Measurements from ENCODE around the gene GET3.
"Not testable (repeated sequence)": the region's sequence is repeated elsewhere in the genome, so short reads cannot be mapped to it uniquely, and the experiment has no call there.

GET3 gene

DNA sequence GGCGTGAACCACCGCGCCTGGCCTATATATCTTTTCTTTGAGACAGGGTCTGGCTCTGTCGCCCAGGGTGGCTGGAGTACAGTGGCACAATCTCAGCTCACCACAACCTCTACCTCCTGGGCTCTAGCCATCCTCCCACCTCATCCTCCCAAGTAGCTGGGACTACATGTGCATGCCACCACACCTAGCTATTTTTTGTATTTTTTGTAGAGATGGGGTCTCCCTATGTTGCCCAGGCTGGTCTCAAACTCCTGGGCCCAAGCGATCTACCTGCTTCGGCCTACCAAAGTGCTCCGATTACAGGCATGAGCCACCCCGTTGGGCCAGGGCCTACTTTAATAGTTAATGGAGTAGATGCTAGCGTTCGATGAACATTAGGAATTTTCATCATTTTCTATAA is 17.0 kb upstream of the GET3 start:
- FAIRE-seq, result no peak

DNA sequence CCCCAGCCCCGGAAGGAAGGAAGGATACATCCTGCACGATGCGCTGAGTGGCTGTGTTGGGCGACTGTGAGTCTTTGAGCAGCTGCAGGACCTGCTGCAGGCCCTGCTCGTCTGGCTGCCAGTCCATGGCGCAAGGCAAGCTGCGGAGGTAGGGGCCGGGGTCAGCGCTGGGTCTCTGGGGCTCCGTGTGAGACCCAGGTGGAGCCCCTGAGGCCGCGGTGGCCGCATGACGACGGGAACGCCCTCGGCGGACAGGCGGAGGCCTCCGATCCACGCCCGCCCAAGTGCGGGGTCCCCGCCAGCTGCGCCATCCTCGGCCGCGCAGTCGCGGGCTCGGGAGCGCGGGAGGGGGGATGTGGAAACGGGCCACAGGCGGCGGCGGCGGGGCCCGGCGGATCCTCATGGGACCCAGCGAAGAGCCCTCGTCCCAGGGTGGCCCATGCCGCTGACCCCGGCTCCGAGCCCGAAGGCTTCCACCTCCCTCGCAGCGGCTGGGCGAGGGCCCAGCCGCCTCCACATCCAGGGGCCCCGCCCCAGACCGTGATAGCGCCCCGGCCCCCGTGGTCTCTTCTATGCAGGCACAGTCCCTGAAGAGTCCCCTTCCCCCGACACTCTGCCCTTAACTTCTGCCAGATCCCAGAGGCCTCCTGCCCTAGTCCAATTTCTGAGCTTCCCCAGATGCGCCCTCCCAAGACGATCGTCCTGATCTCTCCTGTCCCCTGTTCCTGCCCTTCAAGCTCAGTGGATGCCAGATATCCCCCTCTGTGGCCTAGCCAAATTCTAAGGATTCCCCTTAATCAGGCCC is 16.2 kb upstream of the GET3 start:
- FAIRE-seq, result no peak

GRCh38 chr19:12721656-12722565 is 15.4 kb upstream of the GET3 start:
- no peak for FAIRE-seq

DNA sequence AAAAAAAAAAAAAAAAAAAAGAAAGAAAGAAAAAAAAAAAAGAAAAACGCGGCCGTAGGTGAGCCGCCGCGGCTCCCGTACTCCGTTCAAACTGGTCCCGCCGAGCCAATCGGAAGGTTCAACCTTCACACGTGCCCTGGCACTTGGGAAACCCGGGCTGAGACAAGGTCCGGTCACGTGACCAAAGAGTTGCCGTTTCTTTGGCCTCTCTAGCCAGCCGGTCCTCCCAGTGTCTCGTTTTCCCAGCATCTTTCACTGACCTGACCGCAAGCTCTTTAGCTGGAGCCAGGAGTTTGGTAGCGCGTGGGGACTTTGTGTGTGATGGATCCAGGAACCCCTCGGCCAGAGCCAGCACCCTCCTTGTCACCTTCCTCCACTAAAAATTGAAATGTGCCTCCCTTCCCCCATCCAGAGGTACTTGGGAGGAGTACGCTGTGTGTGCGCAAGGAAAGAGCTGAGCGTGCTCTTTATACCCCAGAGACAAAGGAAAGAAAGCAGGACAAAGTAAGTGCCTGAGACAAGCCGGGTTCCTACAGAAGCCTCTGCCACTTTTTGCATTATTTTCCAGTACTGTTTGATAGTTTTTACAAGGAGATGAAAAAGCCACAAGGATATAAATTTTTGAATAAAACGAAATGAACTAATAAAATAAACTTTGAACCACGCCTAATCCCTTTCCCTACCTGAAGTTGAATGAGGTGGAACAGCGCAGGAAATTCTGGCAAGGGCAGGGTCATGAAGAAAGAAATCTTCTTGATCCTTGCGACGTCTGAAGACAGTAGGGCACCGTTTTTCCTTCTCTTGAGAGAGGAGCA is 14.5 kb upstream of the GET3 start:
- peak; percentile 97 for FAIRE-seq

DNA sequence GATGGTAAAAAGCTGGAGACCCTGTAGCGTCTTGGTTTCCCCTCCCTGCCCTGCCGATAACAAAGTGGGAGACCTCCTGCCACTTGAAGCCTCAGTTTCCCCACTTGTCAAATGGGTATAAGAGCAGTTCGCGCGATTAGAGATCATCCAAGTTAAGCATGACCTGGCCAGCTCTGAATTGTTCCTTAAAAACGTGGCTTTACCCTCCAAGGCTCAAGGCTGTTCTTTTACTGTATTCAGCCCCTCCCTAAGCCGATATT is 14.0 kb upstream of the GET3 start:
- no peak for FAIRE-seq

GRCh38 chr19:12723641-12724426 is 13.5 kb upstream of the GET3 start, which contains the start of gene TNPO2:
Gene TNPO2, minus strand, starts transcription at chr19:12723932. Its CDS starts 2,955 bp downstream, at chr19:12720977.
- no peak for FAIRE-seq

- not testable (repeated sequence) for FAIRE-seq
These were observed 11.7 kb upstream of the GET3 start for GRCh38 chr19:12725612-12726011.

DNA sequence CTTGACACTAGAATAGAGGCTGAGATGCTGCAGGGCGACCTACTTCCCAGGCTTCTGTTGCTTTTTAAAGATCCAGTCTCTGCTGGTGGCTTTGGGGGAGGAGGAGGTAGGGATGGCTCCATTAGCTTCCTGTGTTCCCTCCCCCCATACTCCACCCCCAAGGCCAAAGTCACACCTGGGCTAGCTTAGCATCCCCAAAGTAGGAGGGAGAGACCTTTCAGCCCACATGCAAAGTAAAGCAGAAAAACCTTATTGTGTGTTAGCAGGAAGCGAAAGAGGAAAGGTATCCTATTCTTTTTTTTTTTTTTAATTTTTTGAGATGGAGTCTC is 10.3 kb upstream of the GET3 start:
- no peak for FAIRE-seq

- FAIRE-seq, result no peak
These were observed 9.4 kb upstream of the GET3 start for GRCh38 chr19:12727745-12728433.

DNA sequence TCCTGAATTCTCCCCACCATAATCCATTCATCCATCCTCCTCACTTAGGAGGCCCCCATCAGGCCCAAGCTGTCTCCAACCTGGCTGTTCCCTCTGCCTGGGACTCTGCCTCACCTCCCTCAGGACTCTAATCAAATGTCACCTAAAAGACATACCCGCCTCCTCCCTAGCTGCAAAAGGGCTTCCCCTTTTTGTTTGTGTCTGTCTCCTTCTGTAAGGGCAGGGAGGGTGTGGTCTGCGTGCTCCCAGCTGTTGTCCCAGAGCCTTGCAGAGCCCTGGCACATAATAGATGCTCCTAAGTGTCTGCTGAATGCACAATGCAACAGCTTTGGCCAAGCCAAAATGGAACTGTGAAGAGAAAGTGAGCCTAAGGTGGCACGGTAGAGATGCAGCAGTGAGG is 7.2 kb upstream of the GET3 start:
- no peak for FAIRE-seq

GRCh38 chr19:12731337-12731736 is 6.0 kb upstream of the GET3 start:
- FAIRE-seq, result no peak

DNA sequence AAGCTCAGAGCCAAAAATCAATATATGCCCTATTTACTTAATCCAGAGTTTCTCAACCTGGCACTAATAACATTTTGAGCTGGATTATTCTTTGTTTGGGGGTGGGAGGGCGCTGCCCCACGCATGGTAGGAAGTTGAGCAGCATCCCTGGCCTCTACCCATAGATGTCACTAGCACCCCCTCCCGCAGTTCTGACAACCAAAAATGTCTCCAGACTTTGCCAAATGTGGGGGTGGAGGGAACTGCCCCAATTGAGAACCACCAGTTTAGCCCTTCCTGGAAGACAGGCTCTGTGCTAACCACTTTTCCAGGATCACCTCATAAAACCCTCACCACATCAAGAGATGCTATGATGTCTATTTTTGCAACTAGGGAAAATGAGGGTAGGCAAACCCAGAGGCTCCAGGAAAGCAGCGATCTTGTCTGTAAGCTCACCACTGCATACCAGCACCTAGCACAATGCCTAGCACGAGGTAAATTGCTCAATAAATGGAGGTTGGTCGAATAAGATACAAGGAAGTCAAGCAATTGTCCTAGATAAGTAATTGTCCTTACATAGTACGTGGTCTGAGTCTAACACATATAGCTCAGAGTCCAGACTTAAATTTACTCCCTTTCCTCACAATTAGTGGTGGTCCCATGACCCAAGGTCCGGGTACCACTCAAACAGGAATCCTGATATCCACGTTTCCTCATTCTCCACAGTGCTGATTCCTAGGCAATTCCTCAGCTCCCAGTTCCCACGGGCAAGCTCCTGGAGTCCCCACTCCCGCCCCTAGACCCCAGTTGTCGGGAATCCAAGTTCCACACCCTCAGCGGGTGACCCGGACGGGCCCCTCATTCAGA is 3.7 kb upstream of the GET3 start:
- no peak for FAIRE-seq

GRCh38 chr19:12737835-12738351 is 596 bp downstream of the GET3 start:
- FAIRE-seq, result no peak

DNA sequence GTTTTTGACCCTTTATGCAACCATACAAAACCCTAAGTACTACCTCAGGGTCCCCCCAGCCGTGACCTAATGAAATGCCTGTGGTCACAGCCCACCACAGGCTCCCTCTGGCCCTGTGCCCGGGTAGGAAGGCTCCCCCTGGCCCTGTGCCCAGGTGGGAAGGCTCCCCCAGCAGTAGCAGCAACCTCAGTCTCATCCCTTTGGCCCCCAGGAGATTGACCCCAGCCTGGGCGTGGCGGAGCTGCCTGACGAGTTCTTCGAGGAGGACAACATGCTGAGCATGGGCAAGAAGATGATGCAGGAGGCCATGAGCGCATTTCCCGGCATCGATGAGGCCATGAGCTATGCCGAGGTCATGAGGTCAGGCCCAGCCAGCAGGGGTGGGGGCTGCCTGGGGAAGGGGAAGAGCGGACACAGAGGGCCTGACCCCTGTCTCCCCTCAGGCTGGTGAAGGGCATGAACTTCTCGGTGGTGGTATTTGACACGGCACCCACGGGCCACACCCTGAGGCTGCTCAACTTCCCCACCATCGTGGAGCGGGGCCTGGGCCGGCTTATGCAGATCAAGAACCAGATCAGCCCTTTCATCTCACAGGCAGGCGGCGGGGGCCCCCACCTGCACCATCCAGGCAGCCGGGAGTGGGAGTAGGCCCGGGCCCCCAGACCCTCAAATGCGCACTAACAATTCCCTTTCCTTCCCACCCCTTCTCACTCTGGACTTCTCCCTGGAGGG is 8.0 kb downstream of the GET3 start:
- FAIRE-seq, result no peak

- no peak for FAIRE-seq
These were observed 11.2 kb downstream of the GET3 start for GRCh38 chr19:12748489-12748888.

GRCh38 chr19:12749938-12750521 is 12.7 kb downstream of the GET3 start:
- FAIRE-seq, result no peak

DNA sequence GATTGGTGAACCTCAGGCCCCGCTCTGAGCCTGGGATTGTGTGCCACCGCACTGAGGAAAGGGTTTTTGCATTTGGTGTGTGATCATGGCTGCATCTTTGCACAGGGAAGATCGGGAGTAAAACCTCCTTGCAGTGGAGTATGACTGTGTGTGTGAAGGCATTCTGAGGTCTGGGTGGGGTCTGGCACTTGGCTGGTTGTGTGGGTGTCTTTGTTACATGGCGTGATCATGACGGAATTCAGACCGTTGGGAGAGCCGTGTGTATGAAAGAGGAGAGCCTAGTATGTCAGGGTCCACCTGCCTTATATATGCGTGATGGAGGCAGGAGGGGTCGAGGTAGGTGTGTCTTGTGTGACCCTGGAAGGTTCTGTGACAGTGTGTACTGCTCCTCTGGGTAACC is 13.6 kb downstream of the GET3 start:
- no peak for FAIRE-seq

GRCh38 chr19:12751635-12752034 is 14.3 kb downstream of the GET3 start, which contains the start of gene BEST2:
Gene BEST2, plus strand, starts transcription at chr19:12751791. Its CDS starts 802 bp downstream, at chr19:12752593.
- FAIRE-seq, result no peak

- FAIRE-seq, result no peak
These were observed 14.9 kb downstream of the GET3 start for GRCh38 chr19:12752056-12752781.
